RWPE2 (cell line): ENCODE data around the gene GALR1.

Experiments
- ATAC-seq: fragments of 200-7000 bp; cut with Tn5 transposase; 3 replicates; pipeline ENCODE4 v1.9.1; 2021; ENCODE audit warnings: low read depth
- DNase-seq: peaks from one replicate; pipeline ENCODE4 v3.0.0-alpha.2; 2020; ENCODE audit warnings: low spot score
- H3K27ac ChIP-seq: fragments of 450-650 bp; 2 replicates; pipeline ENCODE4 v1.5.1; 2017; ENCODE audit warnings: mild to moderate bottlenecking; ENCODE audit not compliant: poor library complexity, severe bottlenecking
- H3K27me3 ChIP-seq: fragments of 250-450 bp; sonication (Bioruptor Pico); 2 replicates; pipeline ENCODE4 v1.5.1; 2021; ENCODE audit warnings: mild to moderate bottlenecking, moderate library complexity; ENCODE audit not compliant: insufficient read depth, poor library complexity, severe bottlenecking
- H3K36me3 ChIP-seq: fragments of 250-450 bp; sonication (Bioruptor Pico); 2 replicates; pipeline ENCODE4 v1.5.1; 2020; ENCODE audit warnings: low read depth, mild to moderate bottlenecking, moderate library complexity
- H3K4me1 ChIP-seq: fragments of 250-450 bp; sonication (Bioruptor Pico); 2 replicates; pipeline ENCODE4 v1.5.1; 2021; ENCODE audit warnings: mild to moderate bottlenecking, moderate library complexity; ENCODE audit not compliant: insufficient read depth, poor library complexity, severe bottlenecking
- H3K4me3 ChIP-seq: fragments of 250-450 bp; sonication (Bioruptor Pico); 2 replicates; pipeline ENCODE4 v1.5.1; 2021; ENCODE audit warnings: mild to moderate bottlenecking, moderate library complexity; ENCODE audit not compliant: severe bottlenecking
- H3K9me3 ChIP-seq: fragments of 250-450 bp; sonication (Bioruptor Pico); 2 replicates; pipeline ENCODE4 v1.5.1; 2021; ENCODE audit warnings: mild to moderate bottlenecking, moderate library complexity; ENCODE audit not compliant: severe bottlenecking
- TF ChIP-seq, protein P1 (sequence below): fragments of 450-650 bp; IDR thresholded peaks from one replicate; pipeline ENCODE4 v1.5.1; 2017; ENCODE audit warnings: mild to moderate bottlenecking, moderate library complexity; ENCODE audit not compliant: poor library complexity, severe bottlenecking

The GALR1 gene

DNA sequence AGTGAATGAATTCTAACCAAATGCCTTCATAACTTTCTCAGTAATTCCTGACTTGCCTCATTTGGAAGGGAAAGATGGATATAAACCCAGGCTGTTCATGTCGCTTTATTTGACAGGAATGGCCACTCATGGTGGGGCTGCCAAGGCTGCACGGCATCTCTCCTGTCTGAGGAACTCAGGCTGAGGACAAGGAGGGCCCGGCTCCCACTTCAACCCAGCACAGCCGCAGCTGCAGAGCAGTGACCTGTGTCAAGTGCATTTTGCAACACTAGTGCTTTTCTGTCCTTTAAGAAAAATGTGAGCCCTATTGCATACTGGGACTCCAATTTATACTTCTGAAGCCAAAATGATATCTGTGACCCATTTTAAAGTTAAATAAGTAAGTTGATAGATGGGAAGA lies 45.8 kb upstream of the GALR1 start:
- Histone ChIP-seq H3K27ac (no peak overlapping the region), H3K4me1 (peaks cover 8% of the 10 kb centered on the region), H3K4me3 (no peak overlapping the region), H3K9me3 (no peaks in the 10 kb centered on the region), H3K27me3 (no peaks in the 10 kb centered on the region), H3K36me3 (no peaks in the 10 kb centered on the region)
- ATAC-seq (no peak), DNase-seq (no peak)
- TF ChIP-seq, protein P1, sequence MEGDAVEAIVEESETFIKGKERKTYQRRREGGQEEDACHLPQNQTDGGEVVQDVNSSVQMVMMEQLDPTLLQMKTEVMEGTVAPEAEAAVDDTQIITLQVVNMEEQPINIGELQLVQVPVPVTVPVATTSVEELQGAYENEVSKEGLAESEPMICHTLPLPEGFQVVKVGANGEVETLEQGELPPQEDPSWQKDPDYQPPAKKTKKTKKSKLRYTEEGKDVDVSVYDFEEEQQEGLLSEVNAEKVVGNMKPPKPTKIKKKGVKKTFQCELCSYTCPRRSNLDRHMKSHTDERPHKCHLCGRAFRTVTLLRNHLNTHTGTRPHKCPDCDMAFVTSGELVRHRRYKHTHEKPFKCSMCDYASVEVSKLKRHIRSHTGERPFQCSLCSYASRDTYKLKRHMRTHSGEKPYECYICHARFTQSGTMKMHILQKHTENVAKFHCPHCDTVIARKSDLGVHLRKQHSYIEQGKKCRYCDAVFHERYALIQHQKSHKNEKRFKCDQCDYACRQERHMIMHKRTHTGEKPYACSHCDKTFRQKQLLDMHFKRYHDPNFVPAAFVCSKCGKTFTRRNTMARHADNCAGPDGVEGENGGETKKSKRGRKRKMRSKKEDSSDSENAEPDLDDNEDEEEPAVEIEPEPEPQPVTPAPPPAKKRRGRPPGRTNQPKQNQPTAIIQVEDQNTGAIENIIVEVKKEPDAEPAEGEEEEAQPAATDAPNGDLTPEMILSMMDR: no peak

DNA sequence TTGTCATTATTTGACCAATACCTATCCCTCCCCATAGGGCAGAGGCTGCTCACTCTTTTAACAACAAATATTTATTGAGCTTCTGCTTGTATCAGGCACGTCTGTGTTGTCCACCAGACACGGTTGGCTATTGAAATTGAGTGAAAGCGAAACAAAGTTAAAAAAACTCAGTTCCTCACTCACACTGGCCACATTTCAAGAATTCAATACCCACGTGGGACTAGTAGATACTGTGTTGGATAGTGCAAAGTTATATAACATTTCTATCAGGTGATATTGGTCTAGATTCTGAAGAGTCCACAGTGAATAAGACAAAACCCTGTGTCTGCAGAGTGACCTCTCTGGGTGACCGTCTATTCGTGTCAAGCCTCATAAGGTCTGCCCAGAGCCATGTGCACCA lies 43.9 kb upstream of the GALR1 start:
- Histone ChIP-seq H3K4me1 (peaks cover 10% of the 10 kb centered on the region), H3K9me3 (no peaks in the 10 kb centered on the region), H3K4me3 (no peak overlapping the region), H3K27ac (no peak overlapping the region), H3K27me3 (no peaks in the 10 kb centered on the region), H3K36me3 (no peaks in the 10 kb centered on the region)
- ATAC-seq (no peak), DNase-seq (no peak)
- TF ChIP-seq, protein P1: no peak

DNA sequence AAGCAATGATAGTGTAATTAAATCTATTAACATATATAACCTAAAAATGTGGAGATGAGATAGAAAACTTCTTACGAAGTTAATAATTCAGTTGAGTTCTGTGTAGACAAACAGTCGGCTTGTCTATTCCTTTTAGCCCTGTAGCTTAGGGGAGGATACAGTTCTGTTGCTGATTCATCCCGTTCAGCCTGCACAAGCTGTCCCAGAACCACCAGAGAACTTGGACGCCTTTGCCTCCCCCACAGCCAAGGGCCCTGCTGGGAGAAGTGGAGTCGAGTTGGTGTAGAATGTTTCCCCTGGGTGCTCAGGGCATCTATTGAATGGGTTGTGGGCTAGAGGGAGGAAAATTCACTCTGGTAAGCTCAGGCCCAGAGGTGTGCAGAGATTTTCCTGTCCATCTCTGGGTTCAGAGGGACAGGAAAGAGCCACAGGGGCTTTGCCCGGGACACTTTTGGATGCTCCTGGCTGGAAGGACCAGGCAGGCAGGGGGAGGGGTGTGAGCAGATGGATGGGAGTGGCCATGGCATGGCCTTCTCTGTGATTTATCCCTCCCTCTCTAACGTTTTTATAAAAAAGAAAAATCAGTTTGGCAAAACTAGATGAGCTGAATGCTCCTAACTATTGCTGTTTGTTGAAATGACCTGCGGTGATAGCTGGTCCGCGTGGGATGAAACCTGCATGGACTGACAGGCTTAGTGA lies 42.8 kb upstream of the GALR1 start:
- Histone ChIP-seq H3K4me1 (peaks cover 10% of the 10 kb centered on the region), H3K4me3 (no peak overlapping the region)
- TF ChIP-seq, protein P1: no peak

DNA sequence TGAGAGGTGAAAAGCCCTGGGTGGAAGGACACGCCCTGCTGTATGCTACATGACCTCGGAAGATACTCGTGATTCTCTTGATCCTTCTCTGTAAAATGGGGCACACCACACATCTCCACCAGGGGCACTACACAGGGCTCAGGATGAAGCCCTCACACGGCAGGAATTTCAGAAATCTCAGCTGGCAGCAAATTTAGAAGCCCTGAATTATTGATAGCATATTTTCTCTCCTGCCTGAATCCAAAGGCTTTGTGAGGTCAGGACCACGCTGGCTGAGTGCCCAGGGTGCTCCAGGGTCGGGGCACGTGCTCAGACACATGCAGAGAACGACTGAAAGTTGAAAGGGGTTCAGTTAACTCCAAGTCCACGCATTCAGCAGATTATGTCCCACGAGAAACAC lies 42.1 kb upstream of the GALR1 start:
- H3K27ac ChIP-seq: no peak overlapping the region
- H3K4me1 ChIP-seq: peaks cover 10% of the 10 kb centered on the region
- DNase-seq (no peak), ATAC-seq (peak; percentile 37; the same call in 2 of the 3 replicates)
- TF ChIP-seq, protein P1: peak; percentile 36
- no peaks in the 10 kb centered on the region for H3K27me3 ChIP-seq
- no peaks in the 10 kb centered on the region for H3K9me3 ChIP-seq
- H3K4me3 ChIP-seq: no peak overlapping the region
- H3K36me3 ChIP-seq: no peaks in the 10 kb centered on the region

More for the DNA sequence above, 42.8 kb upstream of the GALR1 start:
- ATAC-seq (no peak), DNase-seq (no peak)
- Histone ChIP-seq H3K9me3 (no peaks in the 10 kb centered on the region), H3K36me3 (no peaks in the 10 kb centered on the region), H3K27me3 (no peaks in the 10 kb centered on the region), H3K27ac (no peak overlapping the region)

DNA sequence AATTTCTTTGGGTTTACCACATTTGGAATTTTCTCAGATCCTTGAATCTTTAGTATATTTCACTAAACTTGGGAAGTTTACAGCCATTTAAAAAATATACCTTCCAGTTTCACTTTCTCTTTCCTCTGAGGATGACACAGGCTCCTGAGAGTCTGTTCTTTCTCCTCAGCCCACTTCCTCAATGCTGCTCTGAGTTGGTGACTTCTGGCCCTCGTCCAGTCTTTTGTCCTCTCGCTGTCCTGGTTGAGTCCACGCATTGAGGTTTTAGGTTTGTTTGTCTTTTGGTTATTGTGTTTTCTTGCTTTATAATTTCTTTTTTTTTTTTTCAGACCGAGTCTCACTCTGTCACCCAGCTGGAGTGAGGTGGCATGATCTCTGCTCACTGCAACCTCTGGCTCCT lies 40.7 kb upstream of the GALR1 start:
- Histone ChIP-seq H3K9me3 (no peaks in the 10 kb centered on the region), H3K27me3 (no peaks in the 10 kb centered on the region), H3K4me3 (no peak overlapping the region), H3K36me3 (no peaks in the 10 kb centered on the region), H3K27ac (no peak overlapping the region), H3K4me1 (peaks cover 10% of the 10 kb centered on the region)
- TF ChIP-seq, protein P1: no peak
- ATAC-seq (peak; percentile 50; the same call in 1 of the 3 replicates), DNase-seq (no peak)
